SK-N-SH (cell line): ENCODE data around the gene EVL. TPM values are rescaled to one million over a fixed set of nuclear protein-coding genes. Genes with fewer than 3 reads are reported as not detected.

Experiments used
- CTCF ChIA-PET: fragments of 300-600, 350-600 bp; formaldehyde crosslinking; extraction: SDS; loops from one replicate; lab custom pipeline; 2021; lab: Yijun Ruan, JAX
- POLR2A ChIA-PET: fragments of 350-600 bp; sonication (Branson Sonifier 250); formaldehyde crosslinking; extraction: SDS; loops from one replicate; lab custom pipeline; 2020; ENCODE audit warnings: antibody characterized with exemption, inconsistent platforms; lab: Yijun Ruan, JAX
- DNase-seq: peaks from one replicate; pipeline ENCODE4 v3.0.0; 2012
- H2AFZ ChIP-seq: fragments of 200-600 bp; sonication (generic); 2 replicates; pipeline ENCODE4 v1.8.1; 2016; ENCODE audit warnings: antibody characterized with exemption, mild to moderate bottlenecking, low read depth
- H3F3A ChIP-seq: fragments of 200-600 bp; sonication (generic); replicated peaks from 2 replicates; pipeline ENCODE3; 2016; ENCODE audit warnings: antibody characterized with exemption, mild to moderate bottlenecking; ENCODE audit not compliant: insufficient read depth
- H3K27ac ChIP-seq, 2 experiments: fragments of 200-500 bp in 1 of 2; fragments of 200-600 bp in 1 of 2; sonication (Bioruptor generic) in 1 of 2; sonication (generic), shearing (Covaris generic) in 1 of 2; 2 replicates each; pipeline versions ENCODE4 v1.5.1 to v1.6.1; 2014 to 2016; ENCODE audit warnings: low read depth in 2 of 2, inconsistent platforms in 1 of 2, low read length in 1 of 2, mild to moderate bottlenecking in 1 of 2, mixed read lengths in 1 of 2
- H3K27me3 ChIP-seq: fragments of 200-600 bp; sonication (generic), shearing (Covaris generic); 2 replicates; pipeline ENCODE4 v1.6.1; 2016; ENCODE audit warnings: mixed run types; ENCODE audit not compliant: insufficient read depth
- H3K36me3 ChIP-seq, 2 experiments: fragments of 200-500 bp in 1 of 2; fragments of 200-600 bp in 1 of 2; sonication (Bioruptor generic) in 1 of 2; sonication (generic) in 1 of 2; replicated peaks in 1 of 2; 2 replicates each; pipeline versions ENCODE3 to v1.5.1; 2014 to 2016; ENCODE audit warnings: low read length in 1 of 2, mild to moderate bottlenecking in 1 of 2; ENCODE audit not compliant: insufficient read depth in 2 of 2, control insufficient read depth in 1 of 2
- H3K4me1 ChIP-seq, 2 experiments: fragments of 200-500 bp in 1 of 2; fragments of 200-600 bp in 1 of 2; sonication (Bioruptor generic) in 1 of 2; sonication (generic), shearing (Covaris generic) in 1 of 2; 2 replicates each; pipeline versions ENCODE4 v1.5.1 to v1.6.1; 2014 to 2016; ENCODE audit warnings: low read depth in 1 of 2, low read length in 1 of 2, mixed run types in 1 of 2; ENCODE audit not compliant: insufficient read depth in 2 of 2, control insufficient read depth in 1 of 2
- H3K4me2 ChIP-seq: fragments of 200-600 bp; sonication (generic), shearing (Covaris generic); 2 replicates; pipeline ENCODE4 v1.6.1; 2017; ENCODE audit warnings: mixed run types
- H3K4me3 ChIP-seq, 2 experiments: fragments of 200-500 bp in 1 of 2; fragments of 200-600 bp in 1 of 2; sonication (Bioruptor generic) in 1 of 2; sonication (generic), shearing (Covaris generic) in 1 of 2; 2 replicates each; pipeline versions ENCODE4 v1.5.1 to v1.8.1; 2014 to 2016; ENCODE audit warnings: low read depth in 2 of 2, inconsistent platforms in 1 of 2, low read length in 1 of 2, mild to moderate bottlenecking in 1 of 2, mixed read lengths in 1 of 2, moderate library complexity in 1 of 2
- H3K79me2 ChIP-seq: fragments of 200-600 bp; sonication (generic); 2 replicates; pipeline ENCODE4 v1.8.1; 2017; ENCODE audit warnings: mild to moderate bottlenecking; ENCODE audit not compliant: insufficient read depth
- H3K9ac ChIP-seq: fragments of 200-600 bp; sonication (generic); 2 replicates; pipeline ENCODE4 v1.6.1; 2017; ENCODE audit warnings: mixed run types
- H3K9me2 ChIP-seq: fragments of 200-600 bp; sonication (generic); 2 replicates; pipeline ENCODE4 v1.6.1; 2017; ENCODE audit warnings: mixed run types
- H3K9me3 ChIP-seq: fragments of 200-600 bp; sonication (generic); 2 replicates; pipeline ENCODE4 v1.6.1; 2017; ENCODE audit warnings: mixed run types, mild to moderate bottlenecking, moderate library complexity
- H4K20me1 ChIP-seq: fragments of 200-600 bp; sonication (generic); 2 replicates; pipeline ENCODE4 v1.6.1; 2017; ENCODE audit warnings: mild to moderate bottlenecking, mixed run types; ENCODE audit not compliant: insufficient read depth
- CHD2 ChIP-seq: fragments of 150-350 bp; IDR thresholded peaks from 2 replicates; pipeline ENCODE4 v1.6.1; 2018; ENCODE audit warnings: low read length; ENCODE audit not compliant: partially characterized antibody
- EP300 ChIP-seq, 2 experiments: IDR thresholded peaks; 2 replicates each; pipeline versions ENCODE4 v1.4.0 to v1.6.1; 2012; ENCODE audit warnings: borderline replicate concordance in 1 of 2, low read depth in 1 of 2, low read length in 1 of 2
- EZH2phosphoT487 ChIP-seq: fragments of 200-600 bp; sonication (generic); IDR thresholded peaks from 2 replicates; pipeline ENCODE4 v1.6.1; 2017; ENCODE audit warnings: low read depth, mixed run types, mild to moderate bottlenecking, antibody characterized with exemption, moderate library complexity, borderline replicate concordance
- FOSL2 ChIP-seq: IDR thresholded peaks from 2 replicates; pipeline ENCODE4 v1.4.0; 2012; ENCODE audit warnings: low read depth, mild to moderate bottlenecking, moderate library complexity, borderline replicate concordance
- FOXM1 ChIP-seq: IDR thresholded peaks from 2 replicates; pipeline ENCODE4 v1.4.0; 2012; ENCODE audit warnings: low read depth, mild to moderate bottlenecking
- GABPA ChIP-seq: IDR thresholded peaks from 2 replicates; pipeline ENCODE4 v1.4.0; 2012; ENCODE audit warnings: low read depth, mild to moderate bottlenecking
- JUND ChIP-seq: IDR thresholded peaks from 2 replicates; pipeline ENCODE4 v1.4.0; 2012
- MEF2A ChIP-seq: IDR thresholded peaks from 2 replicates; pipeline ENCODE4 v1.4.0; 2012; ENCODE audit warnings: low read depth, borderline replicate concordance
- NRF1 ChIP-seq: IDR thresholded peaks from 2 replicates; pipeline ENCODE4 v1.6.1; 2012; ENCODE audit warnings: low read depth, mild to moderate bottlenecking, low read length
- RCOR1 ChIP-seq: fragments of 150-350 bp; IDR thresholded peaks from 2 replicates; pipeline ENCODE4 v1.6.1; 2017; ENCODE audit warnings: antibody characterized with exemption, low read length
- RFX5 ChIP-seq: IDR thresholded peaks from 2 replicates; pipeline ENCODE4 v1.6.1; 2012; ENCODE audit warnings: mild to moderate bottlenecking, improper control_type of control experiment, low read length
- TAF1 ChIP-seq: IDR thresholded peaks from 2 replicates; pipeline ENCODE4 v1.6.1; 2012; ENCODE audit warnings: low read depth, mild to moderate bottlenecking, low read length, moderate library complexity, borderline replicate concordance
- WGBS: methylation state at CpG from one replicate; pipeline ENCODE4 v1.1.6; 2017; ENCODE audit warnings: low lambda C conversion rate; 5-methylcytosine and 5-hydroxymethylcytosine counted together
- polyA plus RNA-seq, 3 experiments: library from polyadenylated mRNA; depleted of rRNA; stranded (reverse); fragments of >200 nt; gene quantifications; 2 replicates each; pipeline ENCODE4 v1.2.3, GENCODE V29; 2012
- TF ChIP-seq, protein P1 (sequence below): IDR thresholded peaks from 2 replicates; pipeline ENCODE4 v1.4.0; 2012; ENCODE audit warnings: low read depth, borderline replicate concordance
- TF ChIP-seq, protein P2 (sequence below): fragments of 150-350 bp; IDR thresholded peaks from 2 replicates; pipeline ENCODE4 v1.6.1; 2016; ENCODE audit warnings: mild to moderate bottlenecking, low read depth, low read length
- TF ChIP-seq, protein P3 (sequence below): IDR thresholded peaks from 2 replicates; pipeline ENCODE4 v1.4.0; 2012; ENCODE audit warnings: low read depth, borderline replicate concordance
- TF ChIP-seq, protein P4 (sequence below): IDR thresholded peaks from 2 replicates; pipeline ENCODE4 v1.6.1; 2012; ENCODE audit warnings: mild to moderate bottlenecking, low read depth, low read length, moderate library complexity

Gene EVL
- polyA plus RNA-seq, 1 of the 3 experiments (the other 2 are of a cell fraction): 36.5 TPM

DNA sequence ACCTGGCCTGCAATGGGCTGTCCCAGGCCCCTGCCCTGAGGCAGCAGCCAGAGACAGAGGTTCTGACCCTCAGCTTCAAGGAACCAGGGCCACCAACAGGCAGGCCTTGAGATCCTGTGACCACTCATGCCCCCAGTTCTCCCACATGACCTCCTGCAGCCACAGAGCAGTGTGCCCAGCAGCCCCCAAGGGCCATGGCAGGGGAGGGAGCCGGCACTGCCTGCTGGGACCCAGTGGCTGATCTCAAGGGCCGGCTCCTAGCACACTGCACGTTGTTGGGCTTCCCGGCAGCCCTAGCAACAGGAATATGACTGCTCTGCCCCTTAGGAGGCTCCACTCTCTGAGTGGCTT is 79.4 kb downstream of the EVL start:
- CTCF ChIA-PET: interaction anchor here (4.5 to 7.2 kb wide), 2 partner anchors 11 to 36 kb away, joined by 36 to 38 read pairs; no protein-coding TSS in a partner anchor
- 88% methylated on average over 4 of the region's 4 CpGs for WGBS

DNA sequence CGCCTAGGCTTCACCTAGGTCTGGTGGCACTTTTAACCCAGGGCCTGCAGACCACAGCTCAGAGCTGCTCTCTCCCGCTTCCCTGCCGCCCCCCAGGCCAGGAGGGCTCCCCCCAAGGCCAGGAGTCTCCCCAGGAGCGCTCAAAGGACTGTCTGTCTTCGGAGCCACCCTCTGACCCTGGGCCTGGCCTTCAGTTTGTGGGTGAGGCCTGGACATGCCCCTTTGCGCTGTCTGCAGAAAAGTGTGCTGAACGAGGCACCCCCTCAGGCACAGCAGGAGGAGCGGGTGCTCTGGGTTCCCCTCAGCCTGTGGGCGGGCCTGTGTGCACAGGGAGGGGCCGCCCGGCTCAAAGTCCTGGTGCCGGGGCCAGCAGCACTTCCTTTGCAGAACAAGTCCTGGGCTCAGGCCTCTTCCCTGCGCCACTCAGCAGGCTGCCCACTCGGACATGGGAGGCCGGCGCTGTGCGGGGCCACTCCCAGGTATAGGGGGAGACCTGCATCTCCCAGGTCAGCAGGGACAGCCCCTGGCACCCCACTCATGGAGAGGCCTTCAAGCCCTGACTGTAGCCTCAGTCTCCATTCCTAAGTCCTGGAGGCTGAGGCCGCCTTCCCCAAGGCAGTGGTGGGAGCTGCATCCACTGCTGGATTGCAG is 79.9 kb downstream of the EVL start:
- CTCF ChIA-PET: interaction anchor here (2.1 kb wide), 1 partner anchor 37 kb away, joined by 8 read pairs; no protein-coding TSS in a partner anchor
- TF ChIP-seq TAF1 (no peak), JUND (no peak), MEF2A (no peak), RCOR1 (no peak), CHD2 (no peak), NRF1 (no peak), GABPA (no peak), FOSL2 (no peak), EZH2phosphoT487 (no peak), EP300 (IDR thresholded peaks at IDR 0.05; ENCODE audit: borderline replicate concordance in 1 of 2, low read depth in 1 of 2, low read length in 1 of 2) (no peak)
- TF ChIP-seq, protein P1, sequence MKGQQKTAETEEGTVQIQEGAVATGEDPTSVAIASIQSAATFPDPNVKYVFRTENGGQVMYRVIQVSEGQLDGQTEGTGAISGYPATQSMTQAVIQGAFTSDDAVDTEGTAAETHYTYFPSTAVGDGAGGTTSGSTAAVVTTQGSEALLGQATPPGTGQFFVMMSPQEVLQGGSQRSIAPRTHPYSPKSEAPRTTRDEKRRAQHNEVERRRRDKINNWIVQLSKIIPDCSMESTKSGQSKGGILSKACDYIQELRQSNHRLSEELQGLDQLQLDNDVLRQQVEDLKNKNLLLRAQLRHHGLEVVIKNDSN: no peak
- TF ChIP-seq, protein P2, sequence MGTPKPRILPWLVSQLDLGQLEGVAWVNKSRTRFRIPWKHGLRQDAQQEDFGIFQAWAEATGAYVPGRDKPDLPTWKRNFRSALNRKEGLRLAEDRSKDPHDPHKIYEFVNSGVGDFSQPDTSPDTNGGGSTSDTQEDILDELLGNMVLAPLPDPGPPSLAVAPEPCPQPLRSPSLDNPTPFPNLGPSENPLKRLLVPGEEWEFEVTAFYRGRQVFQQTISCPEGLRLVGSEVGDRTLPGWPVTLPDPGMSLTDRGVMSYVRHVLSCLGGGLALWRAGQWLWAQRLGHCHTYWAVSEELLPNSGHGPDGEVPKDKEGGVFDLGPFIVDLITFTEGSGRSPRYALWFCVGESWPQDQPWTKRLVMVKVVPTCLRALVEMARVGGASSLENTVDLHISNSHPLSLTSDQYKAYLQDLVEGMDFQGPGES: no peak
- TF ChIP-seq, protein P3, sequence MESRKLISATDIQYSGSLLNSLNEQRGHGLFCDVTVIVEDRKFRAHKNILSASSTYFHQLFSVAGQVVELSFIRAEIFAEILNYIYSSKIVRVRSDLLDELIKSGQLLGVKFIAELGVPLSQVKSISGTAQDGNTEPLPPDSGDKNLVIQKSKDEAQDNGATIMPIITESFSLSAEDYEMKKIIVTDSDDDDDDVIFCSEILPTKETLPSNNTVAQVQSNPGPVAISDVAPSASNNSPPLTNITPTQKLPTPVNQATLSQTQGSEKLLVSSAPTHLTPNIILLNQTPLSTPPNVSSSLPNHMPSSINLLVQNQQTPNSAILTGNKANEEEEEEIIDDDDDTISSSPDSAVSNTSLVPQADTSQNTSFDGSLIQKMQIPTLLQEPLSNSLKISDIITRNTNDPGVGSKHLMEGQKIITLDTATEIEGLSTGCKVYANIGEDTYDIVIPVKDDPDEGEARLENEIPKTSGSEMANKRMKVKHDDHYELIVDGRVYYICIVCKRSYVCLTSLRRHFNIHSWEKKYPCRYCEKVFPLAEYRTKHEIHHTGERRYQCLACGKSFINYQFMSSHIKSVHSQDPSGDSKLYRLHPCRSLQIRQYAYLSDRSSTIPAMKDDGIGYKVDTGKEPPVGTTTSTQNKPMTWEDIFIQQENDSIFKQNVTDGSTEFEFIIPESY: no peak
- WGBS: 73% methylated on average over 4 of the region's 18 CpGs
- no peak overlapping the region; a peak in 1 of 4 replicates for H3K27ac ChIP-seq
- peaks cover 0 to 49% of the 10 kb centered on the region in 2 experiments; a peak in 1 of 4 replicates for H3K4me1 ChIP-seq
- H3K36me3 ChIP-seq: peaks cover 0 to 2% of the 10 kb centered on the region in 2 experiments
- no peaks in the 10 kb centered on the region for H4K20me1 ChIP-seq
- POLR2A ChIA-PET: no interaction called here
- H3K9me3 ChIP-seq: no peaks in the 10 kb centered on the region
- no peak for DNase-seq
- no peaks in the 10 kb centered on the region for H3K9me2 ChIP-seq
- H3K4me2 ChIP-seq: no peak overlapping the region
- no peak overlapping the region for H2AFZ ChIP-seq
- no peaks in the 10 kb centered on the region for H3K79me2 ChIP-seq
- H3K9ac ChIP-seq: no peak overlapping the region
- no peaks in the 10 kb centered on the region for H3F3A ChIP-seq
- H3K27me3 ChIP-seq: no peaks in the 10 kb centered on the region
- no peak overlapping the region for H3K4me3 ChIP-seq

More for the DNA sequence above, 79.4 kb downstream of the EVL start:
- H2AFZ ChIP-seq: no peak overlapping the region
- peaks cover 0 to 2% of the 10 kb centered on the region in 2 experiments for H3K36me3 ChIP-seq
- H3K4me1 ChIP-seq: peaks cover 0 to 44% of the 10 kb centered on the region in 2 experiments; a peak in 1 of 4 replicates
- H3K9me2 ChIP-seq: no peaks in the 10 kb centered on the region
- H3K79me2 ChIP-seq: no peaks in the 10 kb centered on the region
- no peak overlapping the region for H3K4me2 ChIP-seq
- H4K20me1 ChIP-seq: no peaks in the 10 kb centered on the region
- POLR2A ChIA-PET: no interaction called here
- TF ChIP-seq, protein P4, sequence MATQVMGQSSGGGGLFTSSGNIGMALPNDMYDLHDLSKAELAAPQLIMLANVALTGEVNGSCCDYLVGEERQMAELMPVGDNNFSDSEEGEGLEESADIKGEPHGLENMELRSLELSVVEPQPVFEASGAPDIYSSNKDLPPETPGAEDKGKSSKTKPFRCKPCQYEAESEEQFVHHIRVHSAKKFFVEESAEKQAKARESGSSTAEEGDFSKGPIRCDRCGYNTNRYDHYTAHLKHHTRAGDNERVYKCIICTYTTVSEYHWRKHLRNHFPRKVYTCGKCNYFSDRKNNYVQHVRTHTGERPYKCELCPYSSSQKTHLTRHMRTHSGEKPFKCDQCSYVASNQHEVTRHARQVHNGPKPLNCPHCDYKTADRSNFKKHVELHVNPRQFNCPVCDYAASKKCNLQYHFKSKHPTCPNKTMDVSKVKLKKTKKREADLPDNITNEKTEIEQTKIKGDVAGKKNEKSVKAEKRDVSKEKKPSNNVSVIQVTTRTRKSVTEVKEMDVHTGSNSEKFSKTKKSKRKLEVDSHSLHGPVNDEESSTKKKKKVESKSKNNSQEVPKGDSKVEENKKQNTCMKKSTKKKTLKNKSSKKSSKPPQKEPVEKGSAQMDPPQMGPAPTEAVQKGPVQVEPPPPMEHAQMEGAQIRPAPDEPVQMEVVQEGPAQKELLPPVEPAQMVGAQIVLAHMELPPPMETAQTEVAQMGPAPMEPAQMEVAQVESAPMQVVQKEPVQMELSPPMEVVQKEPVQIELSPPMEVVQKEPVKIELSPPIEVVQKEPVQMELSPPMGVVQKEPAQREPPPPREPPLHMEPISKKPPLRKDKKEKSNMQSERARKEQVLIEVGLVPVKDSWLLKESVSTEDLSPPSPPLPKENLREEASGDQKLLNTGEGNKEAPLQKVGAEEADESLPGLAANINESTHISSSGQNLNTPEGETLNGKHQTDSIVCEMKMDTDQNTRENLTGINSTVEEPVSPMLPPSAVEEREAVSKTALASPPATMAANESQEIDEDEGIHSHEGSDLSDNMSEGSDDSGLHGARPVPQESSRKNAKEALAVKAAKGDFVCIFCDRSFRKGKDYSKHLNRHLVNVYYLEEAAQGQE: no peak
- TF ChIP-seq EP300 (IDR thresholded peaks at IDR 0.05; ENCODE audit: borderline replicate concordance in 1 of 2, low read depth in 1 of 2, low read length in 1 of 2) (no peak), RFX5 (no peak), FOXM1 (no peak), FOSL2 (no peak)
- no peaks in the 10 kb centered on the region for H3F3A ChIP-seq
- no peak for DNase-seq
- no peak overlapping the region; a peak in 1 of 4 replicates for H3K27ac ChIP-seq
- H3K27me3 ChIP-seq: no peaks in the 10 kb centered on the region
- H3K4me3 ChIP-seq: no peak overlapping the region
- no peak overlapping the region for H3K9ac ChIP-seq
- no peaks in the 10 kb centered on the region for H3K9me3 ChIP-seq
